ENCODE data around the gene PPP6R1.
"Not testable (repeated sequence)": the region's sequence is repeated elsewhere in the genome, so short reads cannot be mapped to it uniquely, and the experiment has no call there.

PPP6R1 gene

GRCh38 chr19:55226788-55227187 is 32.0 kb downstream of the PPP6R1 start:
- DNase-seq (ENCODE audit: low read depth): no peak
- no peak overlapping the region for H3K4me3 ChIP-seq (ENCODE audit: control insufficient read depth, low read depth, low read length)
- no peak for TF ChIP-seq CTCF (IDR thresholded peaks at IDR 0.05; ENCODE audit: control insufficient read depth, insufficient read depth, low read depth, low read length, missing control alignments)

- H3K4me3 ChIP-seq (ENCODE audit: control insufficient read depth, low read depth, low read length): no peak overlapping the region
- DNase-seq (ENCODE audit: low read depth): no peak
- no peak for TF ChIP-seq CTCF (IDR thresholded peaks at IDR 0.05; ENCODE audit: control insufficient read depth, insufficient read depth, low read depth, low read length, missing control alignments)
These were observed 32.5 kb downstream of the PPP6R1 start for GRCh38 chr19:55226273-55226672.

- H3K4me3 ChIP-seq (ENCODE audit: control insufficient read depth, low read depth, low read length): no peak overlapping the region
- no peak for TF ChIP-seq CTCF (IDR thresholded peaks at IDR 0.05; ENCODE audit: control insufficient read depth, insufficient read depth, low read depth, low read length, missing control alignments)
- no peak for DNase-seq (ENCODE audit: low read depth)
These were observed 33.3 kb downstream of the PPP6R1 start for GRCh38 chr19:55225415-55225958.

- not testable (repeated sequence) for H3K4me3 ChIP-seq (ENCODE audit: control insufficient read depth, low read depth, low read length); DNase-seq (ENCODE audit: low read depth)
These were observed 34.0 kb downstream of the PPP6R1 start for GRCh38 chr19:55224679-55225414.

GRCh38 chr19:55224038-55224665 is 34.7 kb downstream of the PPP6R1 start:
- no peak for TF ChIP-seq CTCF (IDR thresholded peaks at IDR 0.05; ENCODE audit: control insufficient read depth, insufficient read depth, low read depth, low read length, missing control alignments)
- no peak for DNase-seq (ENCODE audit: low read depth)
- no peak overlapping the region for H3K4me3 ChIP-seq (ENCODE audit: control insufficient read depth, low read depth, low read length)

- no peak for DNase-seq (ENCODE audit: low read depth)
- no peak for TF ChIP-seq CTCF (IDR thresholded peaks at IDR 0.05; ENCODE audit: control insufficient read depth, insufficient read depth, low read depth, low read length, missing control alignments)
- H3K4me3 ChIP-seq (ENCODE audit: control insufficient read depth, low read depth, low read length): no peak overlapping the region
These were observed 35.4 kb downstream of the PPP6R1 start for GRCh38 chr19:55223291-55224037.

GRCh38 chr19:55220525-55220924 is 38.3 kb downstream of the PPP6R1 start:
- DNase-seq (ENCODE audit: low read depth): no peak
- TF ChIP-seq CTCF (IDR thresholded peaks at IDR 0.05; ENCODE audit: control insufficient read depth, insufficient read depth, low read depth, low read length, missing control alignments): no peak
- H3K4me3 ChIP-seq (ENCODE audit: control insufficient read depth, low read depth, low read length): no peak overlapping the region

Data from AG09309 (cell line).